ENCODE measurements around the gene ODC1.

The ODC1 gene

GRCh38 chr2:10475811-10476660 is 27.9 kb upstream of the ODC1 start:
- no peak for TF ChIP-seq CTCF (IDR thresholded peaks at IDR 0.05)

GRCh38 chr2:10475221-10475722 is 27.1 kb upstream of the ODC1 start:
- TF ChIP-seq CTCF (IDR thresholded peaks at IDR 0.05), result no peak

GRCh38 chr2:10473121-10473756 is 25.1 kb upstream of the ODC1 start:
- no peak for TF ChIP-seq CTCF (IDR thresholded peaks at IDR 0.05)

- no peak for TF ChIP-seq CTCF (IDR thresholded peaks at IDR 0.05)
Measured at GRCh38 chr2:10471955-10472354, 23.8 kb upstream of the ODC1 start.

- no peak for TF ChIP-seq CTCF (IDR thresholded peaks at IDR 0.05)
Measured at GRCh38 chr2:10471046-10471571, 23.0 kb upstream of the ODC1 start.

- TF ChIP-seq CTCF (IDR thresholded peaks at IDR 0.05), result no peak
Measured at GRCh38 chr2:10469955-10470608, 22.0 kb upstream of the ODC1 start.

GRCh38 chr2:10469301-10469700 is 21.2 kb upstream of the ODC1 start:
- TF ChIP-seq CTCF (IDR thresholded peaks at IDR 0.05), result no peak

All from LNCAP (cell line).